ENCODE data around the gene TTYH2. TPM values are rescaled to one million over a fixed set of nuclear protein-coding genes. Genes with fewer than 3 reads are reported as not detected.

The TTYH2 gene
- total RNA-seq, 1 experiment from 2014 or later, result 15.4 TPM

DNA sequence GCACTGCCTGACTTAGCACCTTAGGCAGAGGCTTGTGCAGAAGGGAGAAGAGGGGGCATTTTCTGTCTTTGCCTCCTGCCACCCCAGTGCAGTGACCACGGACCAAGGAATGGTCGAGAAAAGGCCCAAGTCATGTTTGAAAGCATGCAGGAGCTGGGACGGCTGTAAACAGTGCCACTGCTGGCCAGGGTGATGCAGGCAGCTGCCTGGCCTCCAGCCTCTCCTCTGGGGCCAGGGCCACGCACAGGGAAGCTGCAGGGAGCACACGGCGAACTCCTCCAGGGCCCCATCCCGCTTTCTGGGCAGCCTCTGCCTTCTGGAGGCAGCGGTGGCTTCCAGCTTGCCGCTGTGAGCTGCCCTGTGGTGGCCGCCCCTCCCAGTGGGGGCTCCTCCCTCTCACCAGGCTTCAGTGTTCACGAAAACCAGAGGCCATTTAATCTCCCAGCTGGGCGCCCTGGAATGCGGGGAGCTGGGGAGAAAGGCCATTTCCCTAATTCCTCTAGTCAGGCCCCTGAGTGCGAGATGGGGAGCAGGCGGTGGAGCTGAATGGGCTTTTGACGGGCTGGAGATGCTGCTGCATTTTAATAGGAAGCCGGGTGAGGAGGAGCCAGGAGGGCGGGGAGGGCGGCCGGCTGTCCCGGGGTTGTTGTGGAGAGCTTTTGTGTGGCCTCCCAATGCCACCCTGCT lies 31.9 kb downstream of the TTYH2 start:
- Histone ChIP-seq H3K27me3 (replicated peaks; ENCODE audit: insufficient read depth, low read depth, low read length, poor library complexity) (no peaks in the 10 kb centered on the region), H3K27ac (ENCODE audit: low read depth, low read length, poor library complexity, severe bottlenecking) (no peak overlapping the region), H3K4me3 (ENCODE audit: low read depth, low read length, poor library complexity, severe bottlenecking) (no peak overlapping the region), H3K36me3 (ENCODE audit: insufficient read depth, low read length, poor library complexity, severe bottlenecking) (no peaks in the 10 kb centered on the region), H3K4me1 (ENCODE audit: insufficient read depth, low read length, poor library complexity, severe bottlenecking) (peaks cover 7% of the 10 kb centered on the region), H3K9me3 (ENCODE audit: low read depth, low read length, poor library complexity, severe bottlenecking) (no peaks in the 10 kb centered on the region)
- no peak for TF ChIP-seq EZH2 (IDR thresholded peaks at IDR 0.05; ENCODE audit: borderline replicate concordance, low read depth, low read length, poor library complexity, severe bottlenecking)
- TF ChIP-seq, protein P1, sequence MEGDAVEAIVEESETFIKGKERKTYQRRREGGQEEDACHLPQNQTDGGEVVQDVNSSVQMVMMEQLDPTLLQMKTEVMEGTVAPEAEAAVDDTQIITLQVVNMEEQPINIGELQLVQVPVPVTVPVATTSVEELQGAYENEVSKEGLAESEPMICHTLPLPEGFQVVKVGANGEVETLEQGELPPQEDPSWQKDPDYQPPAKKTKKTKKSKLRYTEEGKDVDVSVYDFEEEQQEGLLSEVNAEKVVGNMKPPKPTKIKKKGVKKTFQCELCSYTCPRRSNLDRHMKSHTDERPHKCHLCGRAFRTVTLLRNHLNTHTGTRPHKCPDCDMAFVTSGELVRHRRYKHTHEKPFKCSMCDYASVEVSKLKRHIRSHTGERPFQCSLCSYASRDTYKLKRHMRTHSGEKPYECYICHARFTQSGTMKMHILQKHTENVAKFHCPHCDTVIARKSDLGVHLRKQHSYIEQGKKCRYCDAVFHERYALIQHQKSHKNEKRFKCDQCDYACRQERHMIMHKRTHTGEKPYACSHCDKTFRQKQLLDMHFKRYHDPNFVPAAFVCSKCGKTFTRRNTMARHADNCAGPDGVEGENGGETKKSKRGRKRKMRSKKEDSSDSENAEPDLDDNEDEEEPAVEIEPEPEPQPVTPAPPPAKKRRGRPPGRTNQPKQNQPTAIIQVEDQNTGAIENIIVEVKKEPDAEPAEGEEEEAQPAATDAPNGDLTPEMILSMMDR (conservative IDR thresholded peaks at IDR 0.05; ENCODE audit: low read depth, low read length), result no peak
- intact Hi-C loops (cut with micrococcal nuclease; ENCODE audit: unreplicated experiment), result no loop called here
- CTCF ChIA-PET, result no interaction called here
- peak; percentile 58 for DNase-seq (ENCODE audit: low spot score)
- POLR2A ChIA-PET (ENCODE audit: low non-redundant PET), result no interaction called here
- BruUV-seq (replicated peaks), result no TSS peak

DNA sequence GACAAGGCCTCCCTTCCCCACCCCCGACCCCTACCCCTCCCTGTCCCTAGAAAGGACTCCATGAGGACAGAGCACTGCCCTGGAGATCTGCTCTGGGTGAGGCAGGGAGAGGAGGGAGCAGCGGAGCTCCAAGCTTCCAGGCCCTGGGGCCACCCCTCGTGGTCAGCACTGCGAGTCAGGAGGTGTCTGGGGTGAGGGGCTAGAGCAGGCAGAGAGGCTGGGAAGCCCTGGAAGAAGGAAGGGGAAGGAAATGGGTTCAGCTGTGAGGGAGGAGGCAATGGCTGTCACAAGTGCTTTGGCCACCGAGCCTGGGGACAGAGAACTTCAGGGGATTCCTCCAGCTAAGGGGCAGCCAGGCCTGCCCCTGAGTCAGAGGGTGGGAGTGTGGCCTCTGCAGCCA lies 32.5 kb downstream of the TTYH2 start:
- peaks cover 7% of the 10 kb centered on the region for H3K4me1 ChIP-seq (ENCODE audit: insufficient read depth, low read length, poor library complexity, severe bottlenecking)
- no peaks in the 10 kb centered on the region for H3K36me3 ChIP-seq (ENCODE audit: insufficient read depth, low read length, poor library complexity, severe bottlenecking)
- intact Hi-C loops (cut with micrococcal nuclease; ENCODE audit: unreplicated experiment), result no loop called here
- TF ChIP-seq, protein P1 (conservative IDR thresholded peaks at IDR 0.05; ENCODE audit: low read depth, low read length), result no peak
- no peak for TF ChIP-seq EZH2 (IDR thresholded peaks at IDR 0.05; ENCODE audit: borderline replicate concordance, low read depth, low read length, poor library complexity, severe bottlenecking)
- no peaks in the 10 kb centered on the region for H3K27me3 ChIP-seq (replicated peaks; ENCODE audit: insufficient read depth, low read depth, low read length, poor library complexity)
- no peak overlapping the region for H3K4me3 ChIP-seq (ENCODE audit: low read depth, low read length, poor library complexity, severe bottlenecking)
- ChIA-PET POLR2A (ENCODE audit: low non-redundant PET) (no interaction called here), CTCF (no interaction called here)
- H3K27ac ChIP-seq (ENCODE audit: low read depth, low read length, poor library complexity, severe bottlenecking), result no peak overlapping the region
- BruUV-seq (replicated peaks), result no TSS peak
- DNase-seq (ENCODE audit: low spot score), result no peak
- no peaks in the 10 kb centered on the region for H3K9me3 ChIP-seq (ENCODE audit: low read depth, low read length, poor library complexity, severe bottlenecking)

DNA sequence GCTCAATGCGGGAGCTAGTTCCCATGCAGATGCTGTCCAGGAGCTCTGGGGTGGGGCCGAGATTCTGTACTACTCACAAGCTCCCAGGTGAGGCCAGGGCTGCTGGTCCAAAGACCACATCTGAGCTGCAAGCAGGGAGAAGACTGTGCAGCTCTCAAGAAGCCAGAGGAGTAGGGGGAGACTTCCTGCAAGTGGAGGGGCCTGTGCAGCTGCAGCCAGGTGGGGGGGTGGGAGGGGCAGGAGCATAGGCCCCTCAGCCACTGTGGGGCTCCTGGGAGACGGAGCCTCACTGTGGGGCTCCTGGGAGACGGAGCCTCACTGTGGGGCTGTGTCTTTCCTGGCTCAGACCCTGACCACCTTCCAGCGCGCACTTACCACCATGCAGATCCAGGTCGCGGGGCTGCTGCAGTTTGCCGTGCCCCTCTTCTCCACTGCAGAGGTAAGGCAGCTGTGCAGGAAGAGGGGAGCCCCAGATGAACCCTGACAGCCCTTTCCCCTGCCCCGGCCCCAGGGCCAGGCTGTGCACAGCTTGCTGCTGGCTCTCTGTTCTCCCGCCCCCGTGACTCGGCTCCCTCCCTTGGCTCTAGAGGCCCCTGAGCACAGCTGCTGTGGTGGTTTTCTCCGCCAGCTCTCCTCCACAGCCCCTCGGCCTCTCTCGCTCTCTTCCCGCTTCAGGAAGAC lies 36.4 kb downstream of the TTYH2 start:
- TF ChIP-seq, protein P1 (conservative IDR thresholded peaks at IDR 0.05; ENCODE audit: low read depth, low read length), result no peak
- no peak for TF ChIP-seq EZH2 (IDR thresholded peaks at IDR 0.05; ENCODE audit: borderline replicate concordance, low read depth, low read length, poor library complexity, severe bottlenecking)
- Histone ChIP-seq H3K4me1 (ENCODE audit: insufficient read depth, low read length, poor library complexity, severe bottlenecking) (peaks cover 7% of the 10 kb centered on the region), H3K4me3 (ENCODE audit: low read depth, low read length, poor library complexity, severe bottlenecking) (no peak overlapping the region), H3K27ac (ENCODE audit: low read depth, low read length, poor library complexity, severe bottlenecking) (no peak overlapping the region), H3K27me3 (replicated peaks; ENCODE audit: insufficient read depth, low read depth, low read length, poor library complexity) (no peaks in the 10 kb centered on the region), H3K9me3 (ENCODE audit: low read depth, low read length, poor library complexity, severe bottlenecking) (no peaks in the 10 kb centered on the region), H3K36me3 (ENCODE audit: insufficient read depth, low read length, poor library complexity, severe bottlenecking) (no peaks in the 10 kb centered on the region)
- DNase-seq (ENCODE audit: low spot score), result no peak
- POLR2A ChIA-PET (ENCODE audit: low non-redundant PET), result no interaction called here
- no TSS peak for BruUV-seq (replicated peaks)
- intact Hi-C loops (cut with micrococcal nuclease; ENCODE audit: unreplicated experiment), result no loop called here
- CTCF ChIA-PET, result no interaction called here
